HS-5 (cell line): Measurements from ENCODE around the gene GPT2.
"Not testable (repeated sequence)": the region's sequence is repeated elsewhere in the genome, so short reads cannot be mapped to it uniquely, and the experiment has no call there.

ENCODE experiments used
- DNase-seq: peaks from one replicate; pipeline ENCODE4 v3.0.0-alpha.2; 2012; ENCODE audit warnings: low read depth

GPT2 gene

GRCh38 chr16:46923513-46924295, 39.5 kb downstream of the GPT2 start:
- DNase-seq = no peak

- no peak for DNase-seq
Measured at GRCh38 chr16:46924402-46924801, 40.2 kb downstream of the GPT2 start.

GRCh38 chr16:46926470-46927225, 42.5 kb downstream of the GPT2 start:
- DNase-seq = no peak

- no peak for DNase-seq
Measured at GRCh38 chr16:46927273-46927672, 43.1 kb downstream of the GPT2 start.

GRCh38 chr16:46928811-46929210, 44.6 kb downstream of the GPT2 start:
- DNase-seq = no peak

- DNase-seq = no peak
Measured at GRCh38 chr16:46929378-46930332, 45.5 kb downstream of the GPT2 start.

- no peak for DNase-seq
Measured at GRCh38 chr16:46930861-46931260, 46.7 kb downstream of the GPT2 start.

GRCh38 chr16:46932802-46933201, 48.6 kb downstream of the GPT2 start:
- DNase-seq = no peak

- DNase-seq = no peak
Measured at GRCh38 chr16:46937536-46937935, 53.4 kb downstream of the GPT2 start.

- DNase-seq = not testable (repeated sequence)
Measured at GRCh38 chr16:46944713-46945112, 60.6 kb downstream of the GPT2 start.

GRCh38 chr16:46947900-46948547, 63.9 kb downstream of the GPT2 start:
- DNase-seq = no peak

- no peak for DNase-seq
Measured at GRCh38 chr16:46948548-46949166, 64.5 kb downstream of the GPT2 start.

- DNase-seq = no peak
Measured at GRCh38 chr16:46949241-46949892, 65.2 kb downstream of the GPT2 start.

GRCh38 chr16:46950009-46950408, 65.8 kb downstream of the GPT2 start:
- no peak for DNase-seq

- no peak for DNase-seq
Measured at GRCh38 chr16:46954562-46954961, 70.4 kb downstream of the GPT2 start.

GRCh38 chr16:46961373-46962353, 77.5 kb downstream of the GPT2 start:
- no peak for DNase-seq

- no peak for DNase-seq
Measured at GRCh38 chr16:46962629-46963028, 78.5 kb downstream of the GPT2 start.

GRCh38 chr16:46968063-46968435, 83.9 kb downstream of the GPT2 start:
- no peak for DNase-seq

GRCh38 chr16:46970089-46970488, 85.9 kb downstream of the GPT2 start:
- no peak for DNase-seq

GRCh38 chr16:46971271-46971670, 87.1 kb downstream of the GPT2 start:
- DNase-seq = no peak
